Testis (tissue), 3 donors: ENCODE data around the gene ACER2. TPM values are rescaled to one million over a fixed set of nuclear protein-coding genes. Genes with fewer than 3 reads are reported as not detected.

Experiments used
- DNase-seq: peaks from one replicate; pipeline ENCODE4 v3.0.0-alpha.2; 2019
- H3K27ac ChIP-seq, 2 donors: fragments of 200-600 bp; sonication (generic); one replicate each; pipeline ENCODE4 v1.5.1; 2019
- H3K27me3 ChIP-seq: fragments of 200-600 bp; sonication (generic); one replicate; pipeline ENCODE4 v1.5.1; 2019
- H3K36me3 ChIP-seq: fragments of 200-600 bp; sonication (generic); one replicate; pipeline ENCODE4 v1.5.1; 2017; ENCODE audit warnings: low read depth; ENCODE audit errors: missing control alignments
- H3K4me1 ChIP-seq: fragments of 200-600 bp; sonication (generic); one replicate; pipeline ENCODE4 v1.5.1; 2019
- H3K4me3 ChIP-seq, 2 donors: fragments of 200-600 bp; sonication (generic); one replicate each; pipeline ENCODE4 v1.5.1; 2017 to 2019
- H3K9me3 ChIP-seq: fragments of 200-600 bp; sonication (generic); one replicate; pipeline ENCODE4 v1.5.1; 2017
- POLR2A ChIP-seq: fragments of 450-650 bp; IDR thresholded peaks from one replicate; pipeline ENCODE4 v1.6.1; 2017; ENCODE audit warnings: antibody characterized with exemption, mild to moderate bottlenecking, moderate library complexity
- WGBS, 2 donors: methylation state at CpG; one replicate each; pipeline ENCODE4 v1.1.5; 2018; 5-methylcytosine and 5-hydroxymethylcytosine counted together
- intact Hi-C: fragments of 100-400 bp; cut with DNase I; formaldehyde crosslinking; loops from one replicate; pipeline ENCODE4 v1.15.1; 2023; ENCODE audit warnings: low total_unique reads
- polyA plus RNA-seq: library from polyadenylated mRNA; stranded (reverse); fragments of 350-450 nt; fragmentation: Illumina TruSeq; extraction: RNeasy Lipid Tissue Mini Kit (QIAGEN cat#74804); gene quantifications from one replicate; pipeline ENCODE4 v1.2.3, GENCODE V29; 2014; ENCODE audit warnings: low read depth, low replicate concordance; ENCODE audit not compliant: insufficient read depth
- total RNA-seq, 2 donors: library from RNA; depleted of rRNA; stranded (reverse); fragments of >200 nt; gene quantifications; one replicate each; pipeline ENCODE4 v1.2.3, GENCODE V29; 2016
- TF ChIP-seq, protein P1 (sequence below), 3 experiments: fragments of 450-650 bp in 2 of 3; fragments of 200-600 bp in 1 of 3; sonication (generic) in 1 of 3; IDR thresholded peaks; one replicate each; pipeline ENCODE4 v1.5.1; 2016 to 2019; ENCODE audit warnings: antibody characterized with exemption in 3 of 3, mild to moderate bottlenecking in 2 of 3, moderate library complexity in 1 of 3

Gene ACER2
- total and polyA plus RNA-seq, 3 donors from 2014 or later = 3.8 to 5.5 (median 4.4) TPM

- Histone ChIP-seq H3K27ac (no peak overlapping the region), H3K27me3 (no peaks in the 10 kb centered on the region), H3K36me3 (no peaks in the 10 kb centered on the region), H3K4me3 (no peak overlapping the region), H3K9me3 (no peaks in the 10 kb centered on the region), H3K4me1 (no peaks in the 10 kb centered on the region)
- intact Hi-C loops = no loop called here
- DNase-seq = no peak
- WGBS, 2 donors = 89 to 95% methylated on average over 1 of the region's 1 CpG
- no peak for TF ChIP-seq POLR2A
Measured at GRCh38 chr9:19405771-19406170, 3.0 kb upstream of the ACER2 start.

DNA sequence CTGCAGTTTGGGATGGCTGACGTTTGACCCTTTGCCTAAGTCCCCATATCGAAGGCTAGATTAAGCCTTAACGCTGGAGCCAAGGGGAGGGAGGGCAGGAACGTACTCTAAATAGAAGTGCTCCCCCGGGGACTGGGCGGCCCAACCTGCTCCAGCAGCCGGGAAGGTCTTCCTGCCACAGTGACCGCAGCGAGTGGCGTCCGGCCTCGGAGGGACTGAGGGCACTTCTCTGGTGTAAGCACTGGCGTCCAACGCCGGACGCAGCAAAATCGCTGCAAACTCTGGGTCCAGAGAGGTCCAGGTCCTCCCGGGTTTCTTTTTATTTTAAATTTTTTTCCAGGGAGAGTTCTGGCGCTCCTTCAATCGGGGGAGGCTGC lies 505 bp upstream of the ACER2 start:
- Histone ChIP-seq H3K9me3 (no peaks in the 10 kb centered on the region), H3K4me1 (no peaks in the 10 kb centered on the region), H3K27me3 (no peaks in the 10 kb centered on the region), H3K36me3 (no peaks in the 10 kb centered on the region), H3K4me3 (peak overlapping the region; percentile 57 to 85), H3K27ac (peak overlapping the region; percentile 55 to 66)
- TF ChIP-seq POLR2A = no peak
- TF ChIP-seq, protein P1, sequence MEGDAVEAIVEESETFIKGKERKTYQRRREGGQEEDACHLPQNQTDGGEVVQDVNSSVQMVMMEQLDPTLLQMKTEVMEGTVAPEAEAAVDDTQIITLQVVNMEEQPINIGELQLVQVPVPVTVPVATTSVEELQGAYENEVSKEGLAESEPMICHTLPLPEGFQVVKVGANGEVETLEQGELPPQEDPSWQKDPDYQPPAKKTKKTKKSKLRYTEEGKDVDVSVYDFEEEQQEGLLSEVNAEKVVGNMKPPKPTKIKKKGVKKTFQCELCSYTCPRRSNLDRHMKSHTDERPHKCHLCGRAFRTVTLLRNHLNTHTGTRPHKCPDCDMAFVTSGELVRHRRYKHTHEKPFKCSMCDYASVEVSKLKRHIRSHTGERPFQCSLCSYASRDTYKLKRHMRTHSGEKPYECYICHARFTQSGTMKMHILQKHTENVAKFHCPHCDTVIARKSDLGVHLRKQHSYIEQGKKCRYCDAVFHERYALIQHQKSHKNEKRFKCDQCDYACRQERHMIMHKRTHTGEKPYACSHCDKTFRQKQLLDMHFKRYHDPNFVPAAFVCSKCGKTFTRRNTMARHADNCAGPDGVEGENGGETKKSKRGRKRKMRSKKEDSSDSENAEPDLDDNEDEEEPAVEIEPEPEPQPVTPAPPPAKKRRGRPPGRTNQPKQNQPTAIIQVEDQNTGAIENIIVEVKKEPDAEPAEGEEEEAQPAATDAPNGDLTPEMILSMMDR (IDR thresholded peaks at IDR 0.05) = no peak
- no peak for DNase-seq
- intact Hi-C loops = no loop called here
- 3 to 4% methylated on average over 17 to 20 of the region's 20 CpGs for WGBS, 2 donors

GRCh38 chr9:19409401-19410194 lies 789 bp downstream of the ACER2 start:
- no peaks in the 10 kb centered on the region for H3K27me3 ChIP-seq
- H3K9me3 ChIP-seq = no peaks in the 10 kb centered on the region
- 3 to 4% methylated on average over 17 of the region's 17 CpGs for WGBS, 2 donors
- intact Hi-C loops = no loop called here
- peak overlapping the region; percentile 57 to 85 for H3K4me3 ChIP-seq
- peak; percentile 24 for DNase-seq
- H3K4me1 ChIP-seq = no peaks in the 10 kb centered on the region
- TF ChIP-seq, protein P1 (IDR thresholded peaks at IDR 0.05) = no peak
- TF ChIP-seq POLR2A = no peak
- H3K27ac ChIP-seq = peak overlapping the region; percentile 55 to 66
- H3K36me3 ChIP-seq = no peaks in the 10 kb centered on the region

GRCh38 chr9:19410195-19410503 lies 1.3 kb downstream of the ACER2 start:
- intact Hi-C loops = no loop called here
- no peak for DNase-seq
- WGBS, 2 donors = 86 to 94% methylated on average over 2 of the region's 2 CpGs
- no peaks in the 10 kb centered on the region for H3K9me3 ChIP-seq
- no peak overlapping the region for H3K27ac ChIP-seq
- no peak for TF ChIP-seq POLR2A
- TF ChIP-seq, protein P1 (IDR thresholded peaks at IDR 0.05) = no peak
- no peaks in the 10 kb centered on the region for H3K36me3 ChIP-seq
- H3K27me3 ChIP-seq = no peaks in the 10 kb centered on the region
- no peak overlapping the region for H3K4me3 ChIP-seq
- no peaks in the 10 kb centered on the region for H3K4me1 ChIP-seq

DNA sequence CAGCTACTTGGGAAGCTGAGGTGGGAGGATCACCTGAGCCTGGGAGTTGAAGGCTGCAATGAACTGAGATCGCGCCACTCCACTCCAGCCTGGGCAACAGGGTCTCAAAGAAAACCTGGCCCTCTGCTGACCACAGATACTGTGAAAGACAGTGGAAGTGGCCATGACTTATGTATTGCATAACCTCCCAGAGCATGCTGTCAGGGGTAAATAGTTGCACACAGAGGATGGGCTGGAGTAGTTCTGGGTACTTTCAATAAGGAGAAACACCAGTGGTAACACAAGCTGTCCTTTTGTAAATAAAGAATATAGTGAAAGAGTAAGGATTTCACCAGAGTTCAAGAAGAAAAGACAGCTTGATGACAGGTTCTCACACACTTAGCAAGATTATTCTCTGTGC lies 1.8 kb downstream of the ACER2 start:
- Histone ChIP-seq H3K4me3 (no peak overlapping the region), H3K27me3 (no peaks in the 10 kb centered on the region), H3K27ac (no peak overlapping the region), H3K4me1 (no peaks in the 10 kb centered on the region), H3K36me3 (no peaks in the 10 kb centered on the region), H3K9me3 (no peaks in the 10 kb centered on the region)
- no peak for TF ChIP-seq POLR2A
- TF ChIP-seq, protein P1 (IDR thresholded peaks at IDR 0.05) = no peak
- WGBS, 2 donors = 98 to 100% methylated on average over 2 of the region's 2 CpGs
- intact Hi-C loops = no loop called here
- DNase-seq = no peak
